HG03139 (cell line): ENCODE measurements around the gene PLG.
"Not testable (repeated sequence)": the region's sequence is repeated elsewhere in the genome, so short reads cannot be mapped to it uniquely, and the experiment has no call there.

Experiments
- ATAC-seq: cut with Tn5 transposase; IDR thresholded peaks from one replicate; pipeline ENCODE4 v1.9.1; 2021; ENCODE audit not compliant: unreplicated experiment

PLG gene

DNA sequence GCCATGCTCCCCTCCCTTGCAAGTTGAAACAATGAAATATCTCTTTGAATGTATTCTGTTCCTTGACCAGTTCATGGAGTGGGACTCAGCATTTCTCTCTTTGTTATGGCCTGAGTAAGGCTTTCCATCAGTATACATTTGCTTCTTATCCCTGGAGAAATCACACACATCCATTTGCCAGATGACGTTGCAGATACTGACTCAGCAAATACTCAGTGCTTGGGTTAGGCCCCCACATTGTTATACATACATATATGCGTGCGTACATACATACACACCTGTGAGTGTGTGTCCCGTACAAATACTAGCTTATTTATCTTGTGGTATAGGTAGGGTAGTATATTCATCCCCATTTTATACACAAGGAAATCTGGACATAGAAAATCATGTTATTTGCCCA, 72.4 kb downstream of the PLG start:
- no peak for ATAC-seq

DNA sequence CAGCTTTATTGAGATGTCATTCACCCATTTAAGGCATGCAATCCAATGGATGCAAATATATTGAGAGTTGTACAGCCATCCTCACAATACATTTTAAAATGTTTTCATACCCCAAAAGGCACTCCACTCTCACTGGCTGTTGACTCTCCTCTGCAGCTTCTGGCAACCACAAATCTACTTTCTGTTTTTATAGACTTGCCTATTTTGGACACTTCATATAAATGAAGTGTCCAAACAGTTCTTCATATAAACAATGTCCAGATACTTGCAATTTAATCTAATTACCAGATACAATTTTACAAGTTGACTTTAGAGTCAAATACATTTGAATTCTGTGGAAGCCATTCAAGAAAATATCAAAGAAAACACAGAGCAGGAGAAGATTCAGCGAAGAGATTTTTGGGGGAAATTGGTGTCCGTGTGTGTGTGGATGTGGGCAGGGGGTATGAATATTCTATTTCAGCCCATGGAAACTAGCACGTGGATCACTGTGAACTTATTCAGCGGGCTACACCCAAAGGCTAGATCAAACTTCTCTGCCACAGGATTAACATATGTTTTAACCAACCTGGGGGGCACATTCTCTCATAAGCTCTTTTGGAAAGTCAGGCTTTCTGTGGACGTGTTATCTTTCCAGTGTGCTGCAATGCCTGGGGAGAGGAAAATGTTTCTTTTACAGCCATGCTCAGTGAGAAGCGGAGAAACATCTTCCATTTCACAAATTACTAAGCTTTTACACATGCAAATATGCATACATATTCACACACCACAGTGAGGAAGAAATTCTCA, 73.9 kb downstream of the PLG start:
- no peak for ATAC-seq

DNA sequence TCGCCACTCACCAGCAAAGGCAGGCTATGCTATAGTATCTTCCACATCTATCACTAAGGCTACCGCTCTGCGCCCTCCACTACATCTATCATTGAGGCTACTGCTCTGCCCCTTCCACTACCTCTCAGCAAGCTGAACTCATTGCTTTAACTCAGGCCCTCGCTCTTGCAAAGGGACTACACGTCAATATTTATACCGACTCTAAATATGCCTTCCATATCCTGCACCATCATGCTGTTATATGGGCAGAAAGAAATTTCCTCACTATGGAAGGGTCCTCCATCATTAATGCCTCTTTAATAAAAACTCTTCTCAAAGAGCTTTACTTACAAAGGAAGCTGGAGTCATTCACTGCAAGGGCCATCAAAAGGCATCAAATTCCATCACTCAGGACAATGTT, 77.1 kb downstream of the PLG start:
- ATAC-seq, result not testable (repeated sequence)

DNA sequence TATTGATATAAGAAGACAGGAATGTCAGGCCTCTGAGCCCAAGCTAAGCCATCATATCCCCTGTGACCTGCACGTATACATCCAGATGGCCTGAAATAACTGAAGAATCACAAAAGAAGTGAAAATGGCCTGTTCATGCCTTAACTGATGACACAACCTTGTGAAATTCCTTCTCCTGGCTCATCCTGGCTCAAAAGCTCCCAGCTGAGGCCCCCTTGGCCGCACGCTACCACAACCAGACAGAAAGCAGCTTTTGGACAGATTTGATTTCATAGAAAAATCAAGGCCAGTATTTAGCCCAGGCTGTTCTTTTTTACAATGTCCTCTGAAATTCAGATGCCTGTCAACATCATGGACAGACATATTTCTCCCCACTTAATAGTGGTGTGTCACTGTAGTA, 78.6 kb downstream of the PLG start:
- not testable (repeated sequence) for ATAC-seq

DNA sequence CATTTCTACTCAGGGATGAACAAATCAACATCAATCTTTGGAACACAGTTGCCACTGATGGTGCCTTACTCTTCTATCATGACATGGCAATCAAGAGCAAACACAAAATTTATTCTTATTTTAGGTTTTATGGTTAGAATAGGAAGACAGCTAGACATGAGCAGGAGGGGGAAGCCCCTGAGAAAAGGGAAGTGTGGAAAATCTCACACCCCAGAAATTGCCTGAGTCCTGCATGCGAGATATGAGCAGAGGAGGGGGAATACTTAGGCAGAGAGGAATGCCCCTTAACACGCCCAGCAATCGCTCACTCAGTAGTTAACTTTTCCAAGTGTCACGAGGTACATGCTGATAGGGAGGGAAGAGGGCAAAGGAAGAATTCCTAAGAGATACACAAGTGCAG, 79.3 kb downstream of the PLG start:
- no peak for ATAC-seq

DNA sequence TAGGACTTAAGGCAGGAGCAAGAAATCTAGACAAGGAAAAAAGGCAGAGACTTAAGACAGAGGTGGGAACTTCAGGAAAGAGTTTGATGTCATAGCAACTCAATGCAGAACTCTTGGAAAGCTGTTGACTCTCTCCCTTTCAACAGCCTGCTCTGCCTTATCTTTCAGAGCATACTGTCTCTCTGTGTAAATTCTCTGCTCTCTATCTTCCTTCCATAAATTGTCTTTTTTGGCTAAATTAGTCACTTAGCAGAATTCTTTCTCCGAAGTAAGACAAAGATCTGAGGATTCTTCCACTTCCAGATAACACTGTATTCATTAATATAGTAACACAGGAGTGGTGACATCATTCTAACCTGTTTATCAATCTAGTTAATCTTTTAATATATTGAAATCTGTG, 80.2 kb downstream of the PLG start:
- no peak for ATAC-seq

DNA sequence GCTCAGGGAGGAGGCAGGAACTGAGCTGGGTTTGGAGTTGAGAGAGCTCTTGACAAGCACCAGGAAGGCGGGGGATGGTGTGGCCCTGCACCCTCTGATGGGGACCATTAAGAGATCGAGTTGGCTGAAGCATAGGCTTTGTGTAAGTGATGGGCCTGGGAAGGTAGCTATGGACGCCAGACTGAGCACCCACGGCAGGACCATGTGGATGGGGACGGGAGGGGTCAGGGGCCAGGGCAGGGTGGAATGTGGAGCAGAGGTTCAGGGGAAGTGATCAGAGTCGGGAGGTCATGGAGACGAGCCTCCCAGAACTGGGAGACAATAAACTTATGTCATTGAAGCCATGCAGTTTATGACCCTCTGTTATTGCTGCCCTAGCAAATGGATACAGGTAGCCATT, 81.7 kb downstream of the PLG start:
- ATAC-seq, result no peak

DNA sequence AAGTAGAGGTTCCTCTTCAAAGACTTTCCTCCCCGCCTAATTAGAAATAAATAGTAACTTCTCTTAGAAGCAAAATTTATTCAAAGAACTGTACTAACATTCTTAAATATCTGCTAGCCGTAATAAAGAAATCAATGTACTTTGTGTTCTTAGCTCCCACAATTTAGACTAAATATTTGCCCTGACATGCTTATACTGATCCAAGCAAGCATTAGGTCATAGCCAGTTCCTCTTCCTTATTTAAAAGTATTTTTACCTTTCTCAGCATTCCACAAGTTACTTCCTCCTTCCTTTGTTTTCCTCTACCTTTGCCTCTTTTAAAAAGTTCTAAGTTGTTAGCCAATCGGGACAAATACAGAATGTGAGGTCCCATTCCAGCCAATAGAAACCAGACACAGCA, 86.1 kb downstream of the PLG start:
- not testable (repeated sequence) for ATAC-seq

DNA sequence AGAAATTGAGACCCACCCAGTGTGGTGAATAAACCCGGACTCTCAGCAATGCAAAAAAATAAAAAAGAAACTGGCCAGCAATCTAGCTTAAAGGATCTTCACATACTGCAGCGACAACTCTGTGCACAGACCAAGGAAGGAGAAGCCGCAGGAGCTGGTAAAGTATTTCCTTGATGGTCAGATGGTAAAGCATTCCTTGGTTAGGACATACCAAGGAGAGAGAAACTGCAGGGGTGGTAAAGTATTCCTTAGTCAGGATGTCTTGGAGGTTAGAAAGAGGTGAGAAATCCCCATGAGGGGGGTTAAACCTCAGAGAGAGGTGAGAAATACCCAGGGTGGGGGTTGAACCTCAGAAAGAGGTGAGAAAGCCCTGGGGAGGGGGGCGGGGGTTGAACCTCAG, 86.8 kb downstream of the PLG start:
- ATAC-seq, result no peak

DNA sequence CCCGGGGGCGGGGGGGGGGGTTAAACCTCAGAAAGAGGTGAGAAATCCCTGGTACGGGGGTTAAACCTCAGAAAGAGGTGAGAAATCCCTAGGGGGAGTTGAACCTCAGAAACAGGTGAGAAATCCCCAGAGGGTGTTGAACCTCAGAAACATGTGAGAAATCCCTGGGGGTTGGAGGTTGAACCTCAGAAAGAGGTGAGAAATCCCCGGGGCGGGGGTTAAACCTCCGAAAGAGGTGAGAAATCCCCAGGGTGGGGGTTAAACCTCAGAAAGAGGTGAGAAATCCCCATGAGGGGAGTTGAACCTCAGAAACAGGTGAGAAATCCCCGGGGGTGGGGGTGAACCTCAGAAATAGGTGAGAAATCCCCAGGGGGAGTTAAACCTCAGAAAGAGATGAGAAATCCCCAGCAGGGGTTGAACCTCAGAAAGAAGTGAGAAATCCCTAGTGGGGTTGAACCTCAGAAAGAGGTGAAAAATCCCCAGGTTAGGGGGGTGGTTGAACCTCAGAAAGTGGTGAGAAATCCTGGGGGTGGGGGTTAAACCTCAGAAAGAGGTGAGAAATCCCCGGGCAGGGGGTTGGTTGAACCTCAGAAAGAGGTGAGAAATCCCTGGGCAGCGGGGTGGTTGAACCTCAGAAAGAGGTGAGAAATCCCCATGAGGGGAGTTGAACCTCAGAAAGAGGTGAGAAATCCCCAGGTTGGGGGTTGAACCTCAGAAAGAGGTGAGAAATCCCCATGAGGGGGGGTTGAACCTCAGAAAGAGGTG, 87.4 kb downstream of the PLG start:
- no peak for ATAC-seq

DNA sequence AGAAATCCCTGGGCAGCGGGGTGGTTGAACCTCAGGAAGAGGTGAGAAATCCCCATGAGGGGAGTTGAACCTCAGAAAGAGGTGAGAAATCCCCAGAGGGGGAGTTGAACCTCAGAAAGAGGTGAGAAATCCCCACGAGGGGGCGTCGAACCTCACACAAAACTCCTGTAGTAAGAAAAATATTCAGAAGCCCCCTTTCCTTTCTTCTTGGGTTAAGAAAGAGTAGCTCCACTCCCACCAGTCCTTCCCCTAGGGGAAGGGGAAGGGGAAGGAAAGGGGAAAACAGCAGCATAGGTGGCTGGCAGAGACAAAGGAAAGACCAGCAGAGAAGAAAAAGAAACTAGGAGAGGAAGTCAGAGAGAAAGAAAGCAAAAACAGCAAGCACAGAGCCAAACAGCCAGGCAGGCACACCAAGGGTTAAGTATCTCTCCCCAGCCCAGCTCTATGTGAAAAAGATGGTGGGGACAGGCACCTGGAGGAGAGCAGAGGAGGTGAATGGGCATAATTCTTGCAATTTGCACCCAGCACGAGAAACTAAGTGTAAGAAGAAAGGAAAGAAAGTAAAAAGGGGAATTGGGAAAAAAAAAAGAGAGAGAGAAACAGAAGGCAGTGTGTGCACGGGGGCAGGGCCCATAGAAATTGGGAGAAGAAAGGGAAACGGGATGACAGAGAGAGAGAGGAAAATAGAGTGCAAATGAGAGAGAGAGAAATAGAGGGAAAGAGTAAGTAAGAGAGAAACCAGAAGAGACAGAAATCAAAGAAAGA, 88.2 kb downstream of the PLG start:
- ATAC-seq, result peak; percentile 40

DNA sequence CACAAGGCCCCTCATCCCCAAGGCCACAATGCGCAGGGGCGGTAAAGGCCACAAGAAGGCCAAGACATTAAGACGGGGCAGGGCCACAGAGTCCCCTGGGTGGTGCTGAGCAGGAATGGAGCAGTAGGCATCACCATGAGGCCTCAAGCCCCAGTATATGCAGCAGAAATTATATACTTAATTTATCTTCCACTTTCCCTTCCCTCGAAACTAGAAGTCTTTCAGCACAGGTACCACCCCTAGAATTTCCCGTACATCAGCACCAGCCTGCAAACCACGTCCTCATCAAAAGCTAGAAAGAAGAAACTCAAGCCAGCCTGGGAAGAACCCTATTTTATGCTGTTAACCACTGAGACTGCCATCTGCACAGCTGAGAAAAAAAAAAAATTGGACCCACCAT, 89.4 kb downstream of the PLG start:
- peak; percentile 41 for ATAC-seq

DNA sequence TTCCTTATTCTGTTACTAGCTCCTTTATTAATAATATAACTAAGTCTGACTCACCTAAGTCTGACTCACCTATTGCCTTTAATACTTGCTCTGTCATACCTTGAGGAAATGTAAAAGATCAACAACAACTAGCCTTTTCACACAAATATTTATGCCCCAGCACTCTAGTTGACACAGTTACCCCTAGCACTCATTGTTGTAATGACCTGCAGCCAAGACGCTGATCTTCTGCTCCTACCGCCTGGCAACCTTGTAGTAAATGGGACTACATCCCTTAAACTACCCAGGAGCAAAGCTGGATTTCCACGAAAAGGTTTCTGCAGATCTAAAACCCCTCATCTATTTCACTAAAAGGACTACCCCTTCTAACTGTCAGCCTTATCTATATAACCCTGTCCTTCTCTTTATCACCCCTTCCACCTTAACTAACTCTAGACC, 90.0 kb downstream of the PLG start:
- no peak for ATAC-seq

DNA sequence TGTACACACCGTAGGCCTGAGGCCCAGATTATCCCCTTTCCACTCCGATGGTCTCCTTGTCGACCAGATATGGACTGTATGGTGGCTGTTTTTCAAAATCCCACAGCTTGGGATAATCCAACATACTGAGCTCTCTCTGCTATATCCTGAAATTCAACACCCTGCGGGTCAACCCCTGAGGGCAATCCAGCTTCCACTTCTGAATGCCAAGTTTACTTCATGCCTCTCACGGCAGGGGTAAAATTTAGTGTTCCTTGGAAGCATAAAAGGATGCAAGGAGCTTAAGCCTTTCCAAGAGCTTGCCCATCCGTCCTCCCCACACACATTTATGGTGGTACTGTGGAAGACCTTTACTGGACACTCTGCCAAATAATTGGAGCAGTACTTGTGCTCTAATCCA, 90.7 kb downstream of the PLG start:
- no peak for ATAC-seq

DNA sequence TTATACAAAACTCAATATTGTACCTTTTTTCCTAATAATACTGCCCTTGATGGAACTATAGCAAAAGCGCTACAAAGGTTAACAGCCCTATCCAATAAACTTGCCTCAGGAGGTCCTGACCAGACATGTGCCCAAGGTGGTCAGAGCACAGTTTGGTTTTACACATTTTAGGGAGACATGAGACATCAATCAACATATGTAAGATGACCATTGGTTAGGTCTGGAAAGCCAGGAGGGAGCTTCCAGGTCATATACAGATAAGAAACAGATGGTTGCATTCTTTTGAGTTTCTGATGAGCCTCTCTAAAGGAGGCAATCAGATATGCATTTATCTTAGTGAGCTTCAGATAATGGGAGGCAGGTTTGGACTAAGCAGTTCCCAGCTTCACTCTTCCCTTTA, 91.6 kb downstream of the PLG start:
- ATAC-seq, result no peak

DNA sequence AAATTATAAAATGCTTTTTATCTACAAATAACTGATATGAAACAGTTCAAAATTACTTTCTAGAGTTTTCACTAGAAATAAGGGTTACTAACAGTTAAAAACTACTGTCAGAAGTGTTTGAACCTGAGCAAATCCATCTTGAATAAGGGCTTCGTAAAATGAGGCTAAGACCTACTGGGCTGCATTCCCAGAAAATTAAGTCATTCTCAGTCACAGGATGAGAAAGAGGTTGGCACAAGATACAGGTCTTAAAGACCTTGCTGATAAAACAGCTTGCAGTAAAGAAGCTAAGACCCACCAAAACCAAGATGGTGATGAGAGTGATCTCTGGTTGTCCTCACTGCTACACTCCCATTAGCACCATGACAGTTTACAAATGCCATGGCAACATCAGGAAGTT, 93.7 kb downstream of the PLG start:
- no peak for ATAC-seq

DNA sequence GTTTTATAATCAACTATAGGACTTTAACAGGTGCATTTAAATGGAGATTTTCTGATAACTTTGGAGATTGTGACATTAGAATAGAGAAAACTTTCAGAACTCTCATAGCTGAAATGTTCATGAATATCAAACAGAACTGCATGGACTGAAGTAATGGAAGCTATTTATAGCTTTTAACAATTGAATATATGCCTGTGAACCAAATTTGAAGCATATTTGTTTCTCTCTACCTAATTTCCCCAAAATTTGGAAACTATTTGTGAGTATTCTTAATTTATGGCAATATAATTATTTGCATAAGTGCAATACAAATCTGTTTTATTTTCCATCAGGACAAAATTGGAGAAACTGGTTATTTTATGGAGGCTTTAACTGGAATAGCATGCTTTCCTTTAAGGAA, 96.6 kb downstream of the PLG start:
- ATAC-seq, result no peak

DNA sequence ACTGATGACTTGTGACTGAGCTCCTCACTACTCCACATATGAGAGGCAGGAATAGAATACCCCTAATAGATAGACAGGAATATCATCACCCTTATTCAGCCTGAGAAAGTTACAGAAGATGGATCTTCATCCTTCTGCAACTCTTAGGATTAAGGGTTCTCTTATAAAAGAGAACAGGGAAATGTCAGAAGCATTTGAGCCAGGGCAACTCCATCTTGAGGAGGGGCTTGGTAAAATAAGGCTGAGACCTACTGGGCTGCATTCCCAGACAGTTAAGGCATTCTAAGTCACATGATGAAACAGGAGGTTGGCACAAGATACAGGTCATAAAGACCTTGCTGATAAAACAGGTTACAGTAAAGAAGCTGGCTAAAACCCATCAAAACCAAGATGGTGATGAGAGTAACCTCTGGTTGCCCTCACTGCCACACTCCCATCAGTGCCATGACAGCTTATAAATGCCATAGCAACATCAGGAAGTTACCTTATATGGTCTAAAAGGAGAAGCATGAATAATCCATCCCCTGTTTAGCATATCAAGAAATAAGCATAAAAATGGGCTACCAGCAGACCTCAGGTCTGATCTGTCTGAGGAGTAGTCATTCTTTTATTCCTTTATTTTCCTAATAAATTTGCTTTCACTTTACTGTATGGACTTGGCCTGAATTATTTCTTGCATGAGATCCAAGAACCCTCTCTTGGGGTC, 97.9 kb downstream of the PLG start:
- no peak for ATAC-seq

DNA sequence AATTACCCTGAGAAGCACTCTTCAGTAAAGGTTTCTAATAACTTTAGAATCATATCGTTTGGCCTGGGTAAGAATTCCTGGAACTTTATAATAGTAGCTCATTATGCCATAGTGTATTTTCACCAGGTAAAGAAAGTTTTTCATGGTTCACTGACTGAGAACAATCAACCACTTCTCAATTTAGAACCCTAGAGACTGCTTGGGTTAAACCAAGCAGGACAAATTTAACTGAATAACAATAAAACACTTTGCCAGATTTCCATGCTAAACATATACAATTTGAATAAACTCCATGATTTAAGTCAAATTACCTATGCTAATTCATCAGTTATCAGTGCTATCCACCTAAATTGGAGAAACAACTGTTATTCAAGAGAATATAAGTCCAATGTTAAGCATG, 99.4 kb downstream of the PLG start:
- no peak for ATAC-seq

DNA sequence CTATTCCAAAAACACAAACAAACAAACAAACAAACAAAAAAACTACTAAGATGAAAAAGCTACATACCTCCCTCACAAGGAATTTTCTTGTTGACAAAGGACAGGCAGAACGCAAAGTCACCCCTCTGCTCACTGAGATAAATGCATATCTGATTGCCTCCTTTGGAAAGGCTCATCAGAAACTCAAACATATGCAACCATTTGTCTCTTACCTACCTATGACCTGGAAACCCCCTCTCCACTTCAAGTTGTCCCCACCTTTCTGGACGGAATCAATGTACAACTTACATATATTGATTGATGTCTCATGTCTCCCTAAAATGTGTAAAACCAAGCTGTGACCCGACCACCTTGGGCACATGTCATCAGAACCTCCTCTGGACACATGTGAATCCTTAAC, 100.0 kb downstream of the PLG start:
- not testable (repeated sequence) for ATAC-seq
